SK-N-SH (cell line): ENCODE data around the gene HEXIM1.

Experiments
- NFIC ChIP-seq: IDR thresholded peaks from 2 replicates; pipeline ENCODE4 v1.4.0; 2012; ENCODE audit warnings: borderline replicate concordance
- POLR2AphosphoS5 ChIP-seq: IDR thresholded peaks from 2 replicates; pipeline ENCODE4 v1.6.1; 2012; ENCODE audit warnings: low read depth, low read length
- RCOR1 ChIP-seq: fragments of 150-350 bp; IDR thresholded peaks from 2 replicates; pipeline ENCODE4 v1.6.1; 2017; ENCODE audit warnings: antibody characterized with exemption, low read length
- SMC3 ChIP-seq: IDR thresholded peaks from 2 replicates; pipeline ENCODE4 v1.6.1; 2012; ENCODE audit warnings: low read depth, low read length, improper control_type of control experiment

DNA sequence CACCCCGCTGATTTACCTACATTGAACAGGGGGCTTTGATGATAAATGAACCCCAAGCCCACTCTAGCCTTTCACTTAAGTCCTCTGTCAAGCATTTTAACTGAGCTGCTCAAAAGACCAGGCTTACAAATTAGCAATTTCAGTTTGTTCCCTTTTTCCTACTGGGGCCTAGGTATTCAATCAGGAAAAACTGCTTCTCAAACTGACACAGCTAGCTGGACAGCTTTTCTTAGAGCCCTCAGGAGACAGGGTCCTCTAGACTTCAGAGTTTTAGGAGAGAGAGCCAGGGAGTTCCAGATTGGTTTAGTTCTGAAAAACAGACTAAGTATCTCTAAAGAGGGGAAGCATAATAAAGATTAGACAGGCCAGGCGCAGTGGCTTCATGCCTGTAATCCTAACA lies 7.2 kb downstream of the HEXIM1 start:
- TF ChIP-seq POLR2AphosphoS5 (no peak), RCOR1 (no peak), NFIC (no peak), SMC3 (no peak)
